Measurements from ENCODE around the gene PYGB.
"Not testable (repeated sequence)": the region's sequence is repeated elsewhere in the genome, so short reads cannot be mapped to it uniquely, and the experiment has no call there.

The PYGB gene

GRCh38 chr20:25296094-25297093 lies 48.5 kb downstream of the PYGB start:
- DNase-seq = peak in 1 of 5 donors; percentile 17

- no peak for DNase-seq
Observed at GRCh38 chr20:25297141-25297905, 49.4 kb downstream of the PYGB start.

GRCh38 chr20:25299806-25300205 lies 51.9 kb downstream of the PYGB start:
- no peak for DNase-seq

GRCh38 chr20:25300496-25301170 lies 52.7 kb downstream of the PYGB start:
- no peak for DNase-seq

GRCh38 chr20:25301357-25301920 lies 53.6 kb downstream of the PYGB start:
- no peak for DNase-seq

- no peak for DNase-seq
Observed at GRCh38 chr20:25302596-25302995, 54.7 kb downstream of the PYGB start.

- no peak for DNase-seq
Observed at GRCh38 chr20:25303292-25304024, 55.6 kb downstream of the PYGB start.

- no peak for DNase-seq
Observed at GRCh38 chr20:25304025-25304549, 56.2 kb downstream of the PYGB start.

GRCh38 chr20:25306991-25307903 lies 59.4 kb downstream of the PYGB start:
- DNase-seq = no peak

GRCh38 chr20:25308083-25308491 lies 60.2 kb downstream of the PYGB start:
- no peak for DNase-seq

GRCh38 chr20:25308671-25309394 lies 60.9 kb downstream of the PYGB start:
- DNase-seq = no peak

GRCh38 chr20:25309395-25310267 lies 61.7 kb downstream of the PYGB start:
- no peak for DNase-seq

GRCh38 chr20:25310268-25310920 lies 62.5 kb downstream of the PYGB start:
- peak in 2 of 5 donors; percentile 13 to 75 for DNase-seq

- DNase-seq = no peak
Observed at GRCh38 chr20:25310921-25311728, 63.2 kb downstream of the PYGB start.

- not testable (repeated sequence) for DNase-seq
Observed at GRCh38 chr20:25312716-25313115, 64.8 kb downstream of the PYGB start.

GRCh38 chr20:25313593-25313992 lies 65.7 kb downstream of the PYGB start:
- DNase-seq = peak in 1 of 5 donors; percentile 36
